NCI-H2196 treated with DMSO at 0.1 percent for 48 hours (cell line): Measurements from ENCODE around the gene IWS1.
A peak's percentile ranks its signal among the peaks of the same experiment; 100 is the strongest.
"Not testable (repeated sequence)": the region's sequence is repeated elsewhere in the genome, so short reads cannot be mapped to it uniquely, and the experiment has no call there.

Experiments
- DNase-seq: peaks from one replicate; lab custom pipeline; 2025; ENCODE audit not compliant: unreplicated experiment; lab: John Stamatoyannopoulos, UW

Gene IWS1

DNA sequence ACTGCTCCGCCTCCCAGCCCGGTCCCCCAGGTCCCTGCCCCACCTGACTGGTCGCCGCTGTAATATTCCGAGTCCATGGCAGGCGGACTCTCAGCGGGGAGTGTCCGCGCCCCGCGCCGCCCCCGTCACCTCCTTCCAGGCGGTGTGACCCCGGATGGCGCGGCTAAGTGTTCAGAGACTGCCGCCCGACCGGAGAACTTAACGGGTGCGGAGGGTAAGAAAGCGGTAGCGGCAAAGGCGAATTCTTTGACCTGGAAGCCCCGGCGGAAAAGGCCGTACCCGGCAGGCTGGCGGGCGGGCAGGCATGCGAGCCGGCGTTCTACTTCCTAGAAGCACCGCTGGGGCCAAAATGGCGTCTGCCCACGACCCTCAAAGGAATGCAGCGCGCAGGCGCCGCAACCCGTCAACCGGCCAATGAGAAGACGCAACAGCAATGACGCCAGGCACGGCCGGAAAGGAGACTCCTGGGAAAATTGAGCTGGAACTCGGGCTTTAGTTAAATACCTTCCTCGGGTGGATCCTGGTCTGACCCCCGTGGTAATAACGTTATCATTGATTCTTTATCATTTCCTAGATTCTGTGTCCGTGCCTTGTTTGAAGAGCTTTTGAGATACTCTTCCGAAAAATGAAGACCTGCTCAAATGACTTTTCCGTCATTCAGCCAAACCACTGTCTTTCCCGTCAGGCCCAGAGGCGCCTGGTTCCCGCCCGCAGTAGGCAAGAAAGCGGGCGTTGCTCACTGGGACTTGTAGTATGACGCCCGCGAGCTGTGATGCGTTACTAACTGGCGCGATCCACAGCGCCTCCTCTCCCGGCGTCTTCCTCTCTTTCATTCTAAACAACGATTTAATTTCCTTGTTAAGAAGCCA lies at the start of gene IWS1:
Gene IWS1, minus strand, starts transcription at position 358 of the 869 bp plus-strand sequence. Its CDS starts 281 bp downstream, at position 77.
- DNase-seq, result peak; percentile 91

GRCh38 chr2:127575941-127576432 lies 49.7 kb upstream of the IWS1 start:
- DNase-seq, result no peak

GRCh38 chr2:127575185-127575765 lies 49.0 kb upstream of the IWS1 start:
- no peak for DNase-seq

DNA sequence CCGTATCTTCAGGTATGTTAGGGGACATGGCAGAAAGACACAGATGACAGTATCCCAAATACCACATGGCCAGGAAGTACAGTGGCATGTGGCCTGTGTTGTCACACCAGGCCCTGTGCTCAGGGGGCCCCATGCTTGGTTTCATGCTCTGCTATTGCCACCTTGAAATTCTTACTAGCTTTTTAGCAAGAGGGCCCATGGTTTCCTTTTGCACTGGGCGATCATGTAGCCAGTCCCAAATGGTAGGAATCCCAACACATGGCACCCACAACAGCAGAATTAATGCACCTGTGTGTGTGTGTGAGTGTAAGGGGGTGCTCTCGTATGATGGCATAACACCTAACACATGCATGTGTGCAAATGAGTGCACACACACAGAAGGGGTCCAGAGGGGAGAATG lies 48.4 kb upstream of the IWS1 start:
- DNase-seq, result no peak

DNA sequence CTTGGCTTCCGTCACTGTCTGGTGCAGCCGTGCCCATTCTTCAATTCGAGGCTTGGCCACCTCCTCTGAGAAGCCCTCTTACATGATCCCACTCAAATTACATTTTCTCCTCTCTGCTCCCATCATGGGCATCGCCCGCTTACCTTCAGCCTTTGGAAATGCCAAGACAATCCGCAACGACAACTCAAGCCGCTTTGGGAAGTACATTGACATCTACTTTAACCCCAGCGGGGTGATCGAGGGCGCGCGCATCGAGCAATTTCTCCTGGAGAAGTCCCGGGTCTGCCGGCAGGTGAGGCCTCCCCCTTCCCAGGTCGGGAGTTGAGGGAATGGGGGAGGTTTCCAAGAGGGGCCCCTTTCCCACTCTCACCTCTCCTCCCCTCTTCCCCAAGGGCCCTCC lies 47.5 kb upstream of the IWS1 start:
- DNase-seq, result no peak

DNA sequence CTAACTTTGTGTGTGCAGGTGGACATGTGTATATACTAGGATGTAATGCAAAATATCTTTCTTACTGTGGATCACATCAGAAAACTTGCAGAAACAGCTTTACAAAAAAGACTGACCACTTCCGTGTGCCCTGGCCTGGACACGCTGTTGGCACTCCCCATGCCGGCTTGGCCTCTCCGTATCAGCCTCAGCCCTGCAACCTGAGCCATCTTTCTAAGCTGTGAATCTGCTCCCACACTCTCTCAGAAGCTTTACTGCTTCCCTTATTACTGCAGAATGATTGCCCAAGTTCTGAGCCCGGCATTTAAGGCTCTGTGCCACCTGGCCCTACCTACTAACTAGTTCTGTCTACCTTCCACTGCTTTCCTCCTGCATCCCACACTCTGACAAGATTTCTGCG lies 47.0 kb upstream of the IWS1 start:
- DNase-seq, result no peak

DNA sequence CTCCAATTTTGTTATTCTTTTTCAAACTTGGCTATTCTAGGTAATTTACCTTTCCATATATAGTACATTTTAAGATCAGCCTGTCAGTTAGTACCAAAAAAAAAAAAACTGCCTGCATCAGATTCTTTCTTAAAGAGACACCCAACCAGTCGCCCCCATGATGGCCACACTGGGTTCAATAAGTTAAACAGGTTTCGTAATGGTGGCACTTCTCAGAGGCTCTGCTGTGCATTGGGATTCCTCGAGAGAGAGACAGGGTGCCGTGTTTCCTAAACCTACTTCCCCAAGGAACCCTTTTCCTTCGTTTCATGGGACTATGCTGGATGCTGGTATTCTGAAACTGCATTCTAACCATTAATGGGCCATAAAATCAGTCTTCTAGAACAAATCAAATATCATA lies 46.6 kb upstream of the IWS1 start:
- DNase-seq, result no peak

GRCh38 chr2:127572352-127572751 lies 46.1 kb upstream of the IWS1 start:
- DNase-seq, result not testable (repeated sequence)

- no peak for DNase-seq
Observed at GRCh38 chr2:127570282-127571250, 44.3 kb upstream of the IWS1 start.

DNA sequence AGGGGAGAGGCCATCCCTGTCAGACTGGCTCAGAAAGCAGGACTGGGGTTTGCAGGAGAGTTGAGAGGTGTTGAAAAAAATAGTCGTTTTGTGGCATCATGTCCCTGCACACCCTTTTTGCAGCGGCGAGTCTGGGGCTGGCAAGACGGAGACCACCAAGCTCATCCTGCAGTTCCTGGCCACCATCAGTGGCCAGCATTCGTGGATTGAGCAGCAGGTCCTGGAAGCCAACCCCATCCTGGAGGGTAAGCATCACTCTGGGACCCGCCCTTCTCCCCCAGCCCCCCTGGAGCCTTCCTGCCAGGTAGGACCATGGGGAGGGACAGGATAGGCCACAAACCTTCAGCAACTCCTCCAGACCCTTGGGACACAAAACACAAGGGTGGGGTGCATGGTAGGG lies 43.4 kb upstream of the IWS1 start:
- DNase-seq, result no peak

GRCh38 chr2:127568128-127568527 lies 41.8 kb upstream of the IWS1 start:
- no peak for DNase-seq

- no peak for DNase-seq
Observed at GRCh38 chr2:127567351-127567854, 41.1 kb upstream of the IWS1 start.

GRCh38 chr2:127566576-127566975 lies 40.3 kb upstream of the IWS1 start:
- no peak for DNase-seq

DNA sequence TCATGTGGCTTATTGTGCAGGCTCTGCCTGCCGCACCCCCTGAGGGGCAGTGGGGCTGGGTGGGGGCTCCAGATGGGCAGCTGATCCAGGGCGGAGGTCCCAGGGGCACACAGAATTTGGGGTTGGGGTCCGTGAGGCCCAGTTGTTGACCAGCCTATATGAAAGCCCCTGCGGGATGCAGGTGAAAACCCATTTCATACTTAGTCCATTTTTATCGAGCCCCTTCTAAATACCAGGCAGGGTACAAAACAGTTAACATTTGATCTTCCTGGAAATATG lies 39.8 kb upstream of the IWS1 start:
- no peak for DNase-seq

DNA sequence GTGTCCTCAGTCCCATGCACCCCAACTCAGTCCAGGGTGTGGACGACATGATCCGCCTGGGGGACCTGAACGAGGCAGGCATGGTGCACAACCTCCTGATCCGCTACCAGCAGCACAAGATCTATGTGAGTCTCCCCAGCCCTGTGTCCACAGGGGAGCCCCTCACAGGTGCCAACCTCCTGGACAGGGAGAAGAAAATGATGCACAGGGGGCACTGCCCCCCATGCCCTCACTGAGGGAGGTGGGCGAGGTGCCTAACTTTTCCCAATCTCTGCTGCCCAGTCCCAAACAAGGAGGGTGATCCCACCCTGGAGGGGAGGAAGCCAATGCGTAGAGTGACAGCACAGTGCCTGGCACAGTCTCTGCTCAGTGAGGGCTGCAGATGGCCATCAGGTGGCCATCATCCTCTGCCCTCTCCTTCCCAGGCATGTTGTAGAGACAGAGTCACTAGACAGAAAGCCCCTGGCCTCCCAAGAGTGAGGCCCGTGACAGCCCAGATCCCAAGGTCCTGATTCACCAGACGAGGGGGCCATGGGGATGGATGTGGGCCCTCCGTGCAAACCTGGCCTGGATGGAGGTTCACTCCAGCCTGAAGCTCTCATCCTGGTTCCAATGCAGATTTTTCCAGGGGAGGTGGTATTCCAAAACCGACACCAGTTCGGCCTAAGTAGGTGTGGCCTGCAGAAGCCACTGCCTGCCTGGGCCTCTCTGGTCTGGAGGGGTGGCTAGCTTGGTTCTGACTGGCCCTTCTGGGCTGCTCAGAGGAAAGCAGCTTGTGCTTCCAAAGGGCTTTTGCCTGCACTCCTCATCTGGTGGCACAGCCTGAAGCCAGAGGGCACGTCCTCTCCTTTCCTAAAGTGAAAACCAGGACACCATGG lies 39.2 kb upstream of the IWS1 start:
- no peak for DNase-seq

- DNase-seq, result no peak
Observed at GRCh38 chr2:127564429-127565260, 38.4 kb upstream of the IWS1 start.

DNA sequence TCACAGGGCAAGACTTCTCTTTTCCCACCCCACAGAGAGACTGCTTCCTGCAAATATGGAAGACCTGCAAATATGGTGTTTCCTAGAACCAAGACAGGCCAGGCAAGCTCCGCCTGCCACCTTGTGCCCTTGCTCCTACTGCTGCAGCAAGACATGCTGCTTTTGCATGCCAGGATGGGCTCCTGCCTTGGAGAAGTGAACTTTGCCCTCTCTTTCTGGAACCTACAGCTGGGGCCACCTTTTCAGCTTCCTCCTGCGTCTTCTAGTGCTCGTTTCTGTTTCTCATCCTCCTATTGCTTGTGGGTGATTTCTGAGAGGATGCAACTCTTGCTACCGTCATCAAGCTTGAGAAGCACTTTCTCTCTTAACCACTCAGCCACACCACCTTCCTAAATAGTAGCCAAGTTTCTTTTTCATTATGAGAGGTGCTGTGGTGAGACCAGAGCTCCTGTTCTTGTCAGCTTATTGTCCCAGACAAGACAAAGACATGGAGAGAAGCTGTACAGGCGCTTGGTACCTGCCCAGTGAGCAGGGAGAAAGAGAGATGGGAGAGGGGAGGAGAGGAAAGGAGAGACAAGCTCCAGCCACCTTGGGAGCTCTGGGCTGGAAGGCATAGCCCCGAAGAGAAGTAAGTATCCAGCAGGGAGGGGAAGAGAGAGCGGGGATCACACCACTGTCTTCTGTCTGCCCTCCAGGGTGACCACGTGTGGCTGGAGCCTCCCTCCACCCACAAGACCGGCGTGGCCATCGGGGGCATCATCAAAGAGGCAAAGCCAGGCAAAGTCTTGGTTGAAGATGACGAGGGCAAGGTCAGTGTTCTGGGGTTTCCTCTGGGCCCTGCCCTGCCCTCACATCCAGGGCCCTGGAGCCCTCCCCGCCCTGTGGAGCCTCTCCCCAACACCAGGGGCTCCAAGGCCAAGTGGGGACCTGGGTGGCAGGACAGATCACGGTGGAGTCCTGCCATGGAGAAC lies 37.5 kb upstream of the IWS1 start:
- DNase-seq, result no peak

GRCh38 chr2:127562936-127563335 lies 36.6 kb upstream of the IWS1 start:
- DNase-seq, result no peak
